Kidney (tissue), 14 donors: Measurements from ENCODE around the gene LARP1. TPM values are rescaled to one million over a fixed set of nuclear protein-coding genes. Genes with fewer than 3 reads are reported as not detected.

ENCODE experiments used
- DNase-seq, 5 donors: peaks; one replicate each; pipeline ENCODE4 v3.0.0-alpha.2; 2013 to 2020
- FAIRE-seq: peaks from 2 replicates; lab custom pipeline; 2012; peaks lifted over from hg19 to GRCh38; lab: Jason Lieb, UNC
- H3K27ac ChIP-seq, 2 donors: one replicate each; pipeline ENCODE4 v1.7.0; 2013; ENCODE audit warnings: low read depth in 2 of 2, low read length in 2 of 2, inconsistent platforms in 1 of 2
- H3K27me3 ChIP-seq: one replicate; pipeline ENCODE4 v1.7.1; 2013; ENCODE audit warnings: low read length, inconsistent platforms; ENCODE audit not compliant: control insufficient read depth, insufficient read depth
- H3K36me3 ChIP-seq, 3 donors: one replicate each; pipeline versions ENCODE4 v1.7.0 to v1.7.1; 2013; ENCODE audit warnings: low read length in 3 of 3, control low read depth in 1 of 3, inconsistent platforms in 1 of 3; ENCODE audit not compliant: insufficient read depth in 3 of 3, control insufficient read depth in 2 of 3
- H3K4me1 ChIP-seq, 3 donors: one replicate each; pipeline versions ENCODE4 v1.7.0 to v1.7.1; 2013; ENCODE audit warnings: low read length in 3 of 3, inconsistent platforms in 1 of 3, low read depth in 1 of 3; ENCODE audit not compliant: control insufficient read depth in 2 of 3, insufficient read depth in 2 of 3
- H3K4me3 ChIP-seq, 3 donors: one replicate each; pipeline versions ENCODE4 v1.7.0 to v1.8.1; 2013; ENCODE audit warnings: low read length in 3 of 3, control low read depth in 1 of 3, inconsistent platforms in 1 of 3
- H3K9ac ChIP-seq, 3 donors: one replicate each; pipeline versions ENCODE4 v1.7.0 to v1.7.1; 2013; ENCODE audit warnings: low read length in 3 of 3, control low read depth in 1 of 3, inconsistent platforms in 1 of 3
- H3K9me3 ChIP-seq, 3 donors: one replicate each; pipeline versions ENCODE4 v1.7.0 to v1.7.1; 2013; ENCODE audit warnings: low read length in 3 of 3, control low read depth in 1 of 3, inconsistent platforms in 1 of 3; ENCODE audit not compliant: control insufficient read depth in 2 of 3, insufficient read depth in 1 of 3
- intact Hi-C: fragments of 100-400 bp; cut with DNase I; formaldehyde crosslinking; loops from one replicate; pipeline ENCODE4 v1.11.1; 2022
- polyA plus RNA-seq: library from polyadenylated mRNA; stranded (reverse); fragments of 350-450 nt; fragmentation: Illumina TruSeq; extraction: RNeasy Lipid Tissue Mini Kit (QIAGEN cat#74804); gene quantifications from one replicate; pipeline ENCODE4 v1.2.3, GENCODE V29; 2014; ENCODE audit warnings: low read depth, low replicate concordance; ENCODE audit not compliant: insufficient read depth
- total RNA-seq: library from RNA; stranded (reverse); fragmentation: NEBNext Ultra II Directional; extraction: Animal tissue kit (Norgen Biotek cat#: 25700); gene quantifications from one replicate; pipeline ENCODE4 v1.2.1, GENCODE V29; 2021
- TF ChIP-seq, protein P1 (sequence below): IDR thresholded peaks from 3 replicates; pipeline ENCODE4 v1.5.1; 2012; ENCODE audit warnings: mild to moderate bottlenecking, moderate library complexity, borderline replicate concordance; ENCODE audit not compliant: insufficient read depth; ENCODE audit errors: extremely low read depth
- donor health status: control.
- donor health status: control.
- donor health status: control.
- donor health status: control.
- donor health status: control.
- donor health status: DM: yes; HTN: yes; CAD: no.
- donor health status: Normal renal cell carcinoma (clear cell type).

Gene LARP1
- total and polyA plus RNA-seq, 2 donors from 2014 or later, result 25.2 to 155 TPM

DNA sequence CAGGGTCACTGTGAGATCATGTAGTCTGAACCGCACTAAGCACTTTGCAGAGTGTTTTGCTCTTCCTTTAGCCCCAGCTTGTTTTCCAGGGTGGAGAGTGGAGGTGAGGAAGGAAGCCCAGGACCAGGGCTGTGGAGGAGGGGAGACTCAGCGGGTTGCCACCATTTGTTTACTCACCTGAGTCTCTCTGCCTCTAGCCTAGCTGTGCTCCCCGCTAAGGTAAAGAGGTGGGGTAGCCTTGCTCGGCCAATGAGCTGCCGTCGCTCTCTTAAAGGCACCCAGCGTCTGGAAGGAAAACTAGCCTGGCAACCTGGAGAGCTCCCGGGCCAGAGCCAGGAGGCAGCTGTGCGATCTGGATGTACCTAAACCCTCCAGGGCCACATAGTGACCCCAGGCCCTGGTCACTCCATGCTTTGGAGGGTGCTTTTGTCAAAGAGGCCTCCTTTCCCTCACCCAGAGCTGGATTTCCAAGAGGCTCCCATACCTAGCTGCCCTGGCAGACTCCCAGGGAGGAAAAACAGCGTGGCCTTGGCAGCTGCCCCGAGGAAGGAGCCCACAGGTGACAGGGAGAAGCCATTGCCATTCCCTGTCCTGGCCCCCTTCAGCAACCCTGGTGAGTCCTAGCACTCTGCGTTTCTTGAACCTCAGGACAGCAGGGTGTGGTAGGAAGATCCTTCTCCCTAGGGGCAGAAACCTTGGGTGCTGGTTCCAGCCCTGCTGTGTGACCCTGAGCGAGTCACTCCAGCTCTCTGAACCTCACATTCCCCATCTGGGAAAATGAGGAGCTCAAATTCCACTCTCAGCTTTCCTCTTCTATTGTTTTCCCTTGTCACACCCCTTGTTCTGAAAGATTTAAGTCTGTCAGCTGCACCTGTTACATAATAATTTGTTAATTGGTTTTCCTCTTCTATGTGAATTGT, 42.4 kb upstream of the LARP1 start:
- DNase-seq (peak in 2 of 5 donors; percentile 44 to 80), FAIRE-seq (no peak)
- Histone ChIP-seq H3K9me3 (no peaks in the 10 kb centered on the region), H3K27ac (peak overlapping the region; percentile 78 to 84), H3K9ac (peak overlapping the region in 2 of 3 donors; percentile 74 to 76), H3K4me1 (peaks cover 0 to 13% (median 10%) of the 10 kb centered on the region in 3 donors), H3K27me3 (no peaks in the 10 kb centered on the region), H3K36me3 (no peaks in the 10 kb centered on the region), H3K4me3 (peak overlapping the region in 2 of 3 donors; percentile 73 to 81)
- TF ChIP-seq, protein P1, sequence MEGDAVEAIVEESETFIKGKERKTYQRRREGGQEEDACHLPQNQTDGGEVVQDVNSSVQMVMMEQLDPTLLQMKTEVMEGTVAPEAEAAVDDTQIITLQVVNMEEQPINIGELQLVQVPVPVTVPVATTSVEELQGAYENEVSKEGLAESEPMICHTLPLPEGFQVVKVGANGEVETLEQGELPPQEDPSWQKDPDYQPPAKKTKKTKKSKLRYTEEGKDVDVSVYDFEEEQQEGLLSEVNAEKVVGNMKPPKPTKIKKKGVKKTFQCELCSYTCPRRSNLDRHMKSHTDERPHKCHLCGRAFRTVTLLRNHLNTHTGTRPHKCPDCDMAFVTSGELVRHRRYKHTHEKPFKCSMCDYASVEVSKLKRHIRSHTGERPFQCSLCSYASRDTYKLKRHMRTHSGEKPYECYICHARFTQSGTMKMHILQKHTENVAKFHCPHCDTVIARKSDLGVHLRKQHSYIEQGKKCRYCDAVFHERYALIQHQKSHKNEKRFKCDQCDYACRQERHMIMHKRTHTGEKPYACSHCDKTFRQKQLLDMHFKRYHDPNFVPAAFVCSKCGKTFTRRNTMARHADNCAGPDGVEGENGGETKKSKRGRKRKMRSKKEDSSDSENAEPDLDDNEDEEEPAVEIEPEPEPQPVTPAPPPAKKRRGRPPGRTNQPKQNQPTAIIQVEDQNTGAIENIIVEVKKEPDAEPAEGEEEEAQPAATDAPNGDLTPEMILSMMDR, result no peak
- intact Hi-C loops, result no loop called here

DNA sequence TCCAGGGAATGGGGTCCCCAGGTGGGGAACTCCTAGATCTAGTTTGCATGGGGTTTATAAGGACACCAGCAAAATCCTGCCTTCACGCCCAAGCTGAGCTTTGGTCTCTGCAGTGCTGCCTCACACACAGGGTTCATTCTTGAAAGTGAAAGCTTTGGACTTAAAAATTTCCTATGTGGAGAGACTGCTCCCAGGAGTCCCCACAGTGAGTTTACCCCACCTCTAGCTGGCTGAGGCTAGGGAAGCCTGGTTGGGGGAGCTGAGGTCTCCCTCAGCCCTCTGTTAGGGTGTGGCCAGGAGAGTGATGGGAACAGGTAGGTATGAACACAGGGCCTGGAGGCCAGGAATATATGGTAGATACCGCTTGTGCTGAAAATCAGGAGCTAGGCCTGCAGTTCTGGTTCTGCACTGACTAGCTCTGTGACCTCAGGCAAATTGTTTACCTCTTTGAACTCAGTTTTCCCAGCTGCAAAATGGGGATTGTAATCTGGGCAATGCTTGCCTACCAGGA, 41.5 kb upstream of the LARP1 start:
- no peak for FAIRE-seq
- intact Hi-C loops, result no loop called here

DNA sequence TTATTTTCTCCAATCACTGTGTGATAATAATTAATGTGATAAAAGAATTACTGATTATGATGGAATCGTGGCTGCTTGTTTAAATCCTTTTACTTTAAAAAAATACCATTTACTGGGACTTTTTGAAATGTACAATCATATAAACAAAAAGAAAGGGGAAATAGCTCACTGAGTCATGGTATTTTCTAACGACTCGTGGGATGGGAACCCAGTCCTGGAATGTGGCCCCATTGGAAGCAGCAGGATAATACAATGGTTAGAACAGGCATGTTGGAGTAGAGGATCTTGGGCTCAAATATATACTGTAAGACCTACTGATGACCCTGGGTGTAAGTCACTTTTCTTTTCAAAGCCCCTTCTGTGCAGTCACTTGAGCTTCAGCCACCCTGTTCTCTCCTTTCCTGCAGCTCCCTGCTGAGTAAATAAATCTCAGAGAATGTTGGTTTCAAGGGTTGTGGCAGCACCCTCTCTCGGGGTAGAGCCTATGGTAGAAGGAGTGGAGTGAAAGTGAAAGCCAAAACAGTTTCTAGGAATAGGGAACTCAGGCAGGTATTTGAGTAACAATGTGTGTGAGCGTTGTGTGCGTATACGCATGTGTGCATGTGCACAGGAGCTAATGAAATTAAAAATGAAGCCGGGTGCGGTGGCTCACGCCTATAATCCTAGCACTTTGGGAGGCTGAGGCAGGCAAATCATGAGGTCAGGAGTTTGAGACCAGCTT, 40.8 kb upstream of the LARP1 start:
- Histone ChIP-seq H3K27me3 (no peaks in the 10 kb centered on the region), H3K27ac (peak overlapping the region; percentile 68 to 81), H3K4me3 (peak overlapping the region in 2 of 3 donors; percentile 57 to 81), H3K4me1 (peaks cover 0 to 13% (median 10%) of the 10 kb centered on the region in 3 donors), H3K36me3 (no peaks in the 10 kb centered on the region), H3K9me3 (no peaks in the 10 kb centered on the region), H3K9ac (peak overlapping the region in 2 of 3 donors; percentile 0 to 76)
- FAIRE-seq, result no peak
- intact Hi-C loops, result no loop called here
- TF ChIP-seq, protein P1, result no peak
- no peak for DNase-seq

More for the DNA sequence above, 41.5 kb upstream of the LARP1 start:
- Histone ChIP-seq H3K4me1 (peaks cover 0 to 13% (median 10%) of the 10 kb centered on the region in 3 donors), H3K9me3 (no peaks in the 10 kb centered on the region), H3K27me3 (no peaks in the 10 kb centered on the region), H3K27ac (peak overlapping the region; percentile 78 to 84), H3K4me3 (peak overlapping the region in 2 of 3 donors; percentile 73 to 81), H3K9ac (peak overlapping the region in 2 of 3 donors; percentile 37 to 76), H3K36me3 (no peaks in the 10 kb centered on the region)
- DNase-seq, result no peak
- TF ChIP-seq, protein P1, result no peak
